Osteoblast (primary cell): ENCODE measurements around the gene DAB2. TPM values are rescaled to one million over a fixed set of nuclear protein-coding genes. Genes with fewer than 3 reads are reported as not detected.

Source experiments
- DNase-seq: peaks from one replicate; pipeline ENCODE4 v3.0.0; 2011; ENCODE audit warnings: low spot score, mixed read lengths; ENCODE audit not compliant: insufficient read length; ENCODE audit errors: missing footprints
- H2AFZ ChIP-seq: 2 replicates; pipeline ENCODE4 v1.6.0; 2011; ENCODE audit warnings: mild to moderate bottlenecking, low read length
- H3K27ac ChIP-seq: 2 replicates; pipeline ENCODE4 v1.5.1; 2011; ENCODE audit warnings: mild to moderate bottlenecking, low read depth, low read length, moderate library complexity
- H3K27me3 ChIP-seq: 2 replicates; pipeline ENCODE4 v1.6.0; 2012; ENCODE audit warnings: mild to moderate bottlenecking, control low read depth, inconsistent platforms, low read length, moderate library complexity; ENCODE audit not compliant: insufficient read depth
- H3K36me3 ChIP-seq: 2 replicates; pipeline ENCODE4 v1.5.1; 2011; ENCODE audit warnings: mild to moderate bottlenecking, low read length, control low read depth, moderate library complexity; ENCODE audit not compliant: insufficient read depth
- H3K4me1 ChIP-seq: 2 replicates; pipeline ENCODE4 v1.5.1; 2011; ENCODE audit warnings: mild to moderate bottlenecking, low read length, control low read depth, moderate library complexity; ENCODE audit not compliant: insufficient read depth
- H3K4me2 ChIP-seq: 2 replicates; pipeline ENCODE4 v1.6.0; 2011; ENCODE audit warnings: mild to moderate bottlenecking, low read length; ENCODE audit not compliant: insufficient read depth
- H3K4me3 ChIP-seq: fragments of 200-600 bp; sonication (generic); 3 replicates; pipeline ENCODE4 v1.5.1; 2012; ENCODE audit warnings: mild to moderate bottlenecking, low read length, inconsistent platforms; ENCODE audit not compliant: insufficient read depth
- H3K79me2 ChIP-seq: 2 replicates; pipeline ENCODE4 v1.6.0; 2012; ENCODE audit warnings: mild to moderate bottlenecking, low read length, control low read depth, inconsistent platforms; ENCODE audit not compliant: insufficient read depth
- H3K9me3 ChIP-seq: 2 replicates; pipeline ENCODE4 v1.5.1; 2011; ENCODE audit warnings: low read depth, low read length, control low read depth
- H4K20me1 ChIP-seq: 2 replicates; pipeline ENCODE4 v1.6.0; 2012; ENCODE audit warnings: mild to moderate bottlenecking, low read length, control low read depth; ENCODE audit not compliant: insufficient read depth
- CTCF ChIP-seq: IDR thresholded peaks from 2 replicates; pipeline ENCODE4 v1.5.1; 2011; ENCODE audit warnings: mild to moderate bottlenecking, low read depth, low read length, moderate library complexity; ENCODE audit errors: extremely low read depth
- total RNA-seq: library from RNA; depleted of rRNA; stranded (reverse); fragments of >200 nt; gene quantifications from 2 replicates; pipeline ENCODE4 v1.2.3, GENCODE V29; 2012

Gene DAB2
- total RNA-seq, 1 donor = 296 TPM

DNA sequence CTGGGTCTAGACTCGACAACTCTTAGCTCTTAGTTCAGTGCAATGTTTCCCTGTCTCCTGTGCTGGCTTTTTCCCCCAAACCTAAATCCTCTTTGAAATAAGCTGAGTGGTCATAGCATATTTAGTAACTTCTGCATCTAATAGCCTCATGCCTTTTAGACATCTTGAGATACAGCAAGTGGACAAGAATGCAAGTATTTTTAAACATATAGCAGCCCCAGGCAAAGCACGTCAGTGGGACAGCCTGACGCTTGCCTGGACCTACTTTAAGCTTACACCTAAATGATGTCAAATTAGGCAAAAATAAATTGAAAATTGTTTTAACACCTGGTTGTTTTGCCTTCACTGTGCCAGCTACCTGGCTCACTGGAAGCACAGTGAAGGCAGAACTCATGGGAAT lies 68.5 kb downstream of the DAB2 start:
- Histone ChIP-seq H3K4me2 (no peak overlapping the region), H4K20me1 (no peaks in the 10 kb centered on the region), H3K4me3 (no peak overlapping the region), H3K79me2 (no peaks in the 10 kb centered on the region), H3K36me3 (no peaks in the 10 kb centered on the region), H3K9me3 (no peaks in the 10 kb centered on the region), H3K27me3 (no peaks in the 10 kb centered on the region), H3K27ac (no peak overlapping the region), H2AFZ (no peak overlapping the region), H3K4me1 (peaks cover 1% of the 10 kb centered on the region)
- no peak for TF ChIP-seq CTCF
- DNase-seq = no peak

DNA sequence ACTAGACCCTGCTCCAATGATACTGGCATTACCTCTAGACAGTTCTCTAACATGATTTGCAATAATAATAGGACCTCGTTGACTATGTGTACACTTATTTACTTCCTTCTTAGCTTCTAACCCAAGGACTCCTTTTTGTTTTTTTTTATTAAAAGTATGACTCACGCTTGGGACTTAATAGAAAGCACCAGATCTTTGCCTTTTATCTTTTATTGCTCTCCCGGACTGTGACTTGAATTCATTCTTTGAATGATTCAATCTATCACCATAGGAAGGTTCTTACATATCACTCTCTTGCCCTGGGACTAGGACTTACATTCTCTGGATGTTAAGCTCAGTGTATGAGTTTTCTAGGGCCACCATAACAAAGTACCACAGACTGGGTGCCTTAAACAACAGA lies 69.5 kb downstream of the DAB2 start:
- Histone ChIP-seq H3K4me2 (no peak overlapping the region), H3K4me1 (no peaks in the 10 kb centered on the region), H3K79me2 (no peaks in the 10 kb centered on the region), H2AFZ (no peak overlapping the region), H3K4me3 (no peak overlapping the region), H3K36me3 (no peaks in the 10 kb centered on the region), H4K20me1 (no peaks in the 10 kb centered on the region), H3K27me3 (no peaks in the 10 kb centered on the region), H3K27ac (no peak overlapping the region), H3K9me3 (no peaks in the 10 kb centered on the region)
- no peak for DNase-seq
- TF ChIP-seq CTCF = no peak

- Histone ChIP-seq H3K27me3 (peaks cover 5% of the 10 kb centered on the region), H3K9me3 (no peaks in the 10 kb centered on the region), H3K4me2 (no peak overlapping the region), H3K4me3 (no peak overlapping the region), H4K20me1 (no peaks in the 10 kb centered on the region), H3K36me3 (no peaks in the 10 kb centered on the region), H3K27ac (no peak overlapping the region), H3K4me1 (no peaks in the 10 kb centered on the region), H3K79me2 (no peaks in the 10 kb centered on the region), H2AFZ (no peak overlapping the region)
- no peak for TF ChIP-seq CTCF
- no peak for DNase-seq
Measured at GRCh38 chr5:39353717-39354399, 70.9 kb downstream of the DAB2 start.

- no peak for DNase-seq
- Histone ChIP-seq H3K36me3 (no peaks in the 10 kb centered on the region), H3K27me3 (peaks cover 5% of the 10 kb centered on the region), H3K4me3 (no peak overlapping the region), H3K9me3 (no peaks in the 10 kb centered on the region), H4K20me1 (no peaks in the 10 kb centered on the region), H3K79me2 (no peaks in the 10 kb centered on the region), H3K4me2 (no peak overlapping the region), H3K27ac (no peak overlapping the region), H2AFZ (no peak overlapping the region), H3K4me1 (no peaks in the 10 kb centered on the region)
- no peak for TF ChIP-seq CTCF
Measured at GRCh38 chr5:39352951-39353350, 71.8 kb downstream of the DAB2 start.
